H1 (cell line): ENCODE results near the gene GEMIN7. TPM values are rescaled to one million over a fixed set of nuclear protein-coding genes. Genes with fewer than 3 reads are reported as not detected.

Experiments
- CTCF ChIA-PET: fragments of 300-600 bp; sonication (Branson Sonifier 250); formaldehyde crosslinking; loops from one replicate; lab custom pipeline; 2021; ENCODE audit not compliant: partially characterized antibody; lab: Charles Lee
- POLR2A ChIA-PET: fragments of 300-600 bp; sonication (Branson Sonifier 250); formaldehyde crosslinking; loops from one replicate; lab custom pipeline; 2021; ENCODE audit warnings: inconsistent platforms; ENCODE audit not compliant: partially characterized antibody; lab: Charles Lee
- DNase-seq, 2 experiments: peaks; one replicate each; pipeline versions ENCODE4 v3.0.0 to v3.0.0-alpha.2; 2010 to 2022; ENCODE audit warnings: low spot score in 2 of 2, low read depth in 1 of 2, mixed read lengths in 1 of 2
- FAIRE-seq: peaks from 2 replicates; lab custom pipeline; 2011; peaks lifted over from hg19 to GRCh38; lab: Jason Lieb, UNC
- H2AFZ ChIP-seq: 2 replicates; pipeline ENCODE4 v1.8.1; 2012; ENCODE audit warnings: low read length, inconsistent platforms
- H2AK5ac ChIP-seq: 2 replicates; pipeline ENCODE4 v1.6.1; 2013; ENCODE audit warnings: low read depth, low read length
- H2BK120ac ChIP-seq: replicated peaks from 2 replicates; pipeline ENCODE3; 2013; ENCODE audit warnings: low read depth, low read length, inconsistent platforms
- H2BK12ac ChIP-seq: 2 replicates; pipeline ENCODE4 v1.6.1; 2013; ENCODE audit warnings: low read depth, low read length
- H2BK15ac ChIP-seq: 2 replicates; pipeline ENCODE4 v1.6.1; 2013; ENCODE audit warnings: low read length
- H2BK20ac ChIP-seq: 2 replicates; pipeline ENCODE4 v1.6.1; 2013; ENCODE audit warnings: low read length
- H2BK5ac ChIP-seq: 2 replicates; pipeline ENCODE4 v1.6.1; 2013; ENCODE audit warnings: low read depth, low read length
- H3K14ac ChIP-seq: 2 replicates; pipeline ENCODE4 v1.6.1; 2013; ENCODE audit warnings: inconsistent platforms; ENCODE audit not compliant: insufficient read length
- H3K18ac ChIP-seq: 2 replicates; pipeline ENCODE4 v1.6.1; 2013; ENCODE audit warnings: low read length; ENCODE audit errors: extremely low read depth
- H3K23ac ChIP-seq: 2 replicates; pipeline ENCODE4 v1.6.1; 2013; ENCODE audit warnings: inconsistent platforms; ENCODE audit not compliant: insufficient read length
- H3K23me2 ChIP-seq: 2 replicates; pipeline ENCODE4 v1.6.1; 2013; ENCODE audit warnings: low read depth, low read length
- H3K27ac ChIP-seq: 2 replicates; pipeline ENCODE4 v1.6.1; 2011; ENCODE audit warnings: low read depth, low read length, inconsistent platforms
- H3K27me3 ChIP-seq, 4 experiments: replicated peaks in 1 of 4; 1 replicate in 1 of 4; 2 replicates in 3 of 4; pipeline versions ENCODE4 v1.6.1 to v1.8.1; 2011 to 2013; ENCODE audit warnings: low read length in 3 of 4, mild to moderate bottlenecking in 3 of 4, inconsistent platforms in 2 of 4, mixed read lengths in 2 of 4, moderate library complexity in 1 of 4; ENCODE audit not compliant: control insufficient read depth in 3 of 4, insufficient read depth in 3 of 4; ENCODE audit errors: extremely low read depth in 1 of 4
- H3K36me3 ChIP-seq, 4 experiments: 2 replicates each; pipeline versions ENCODE4 v1.6.1 to v1.8.1; 2011 to 2013; ENCODE audit warnings: mild to moderate bottlenecking in 4 of 4, low read length in 3 of 4, moderate library complexity in 2 of 4, control low read depth in 1 of 4, inconsistent platforms in 1 of 4; ENCODE audit not compliant: insufficient read depth in 4 of 4, control insufficient read depth in 2 of 4
- H3K4ac ChIP-seq: replicated peaks from 2 replicates; pipeline ENCODE3; 2013; ENCODE audit warnings: low read length, low read depth, mixed read lengths, inconsistent platforms; ENCODE audit not compliant: insufficient read length
- H3K4me1 ChIP-seq, 4 experiments: replicated peaks in 1 of 4; 1 replicate in 1 of 4; 2 replicates in 3 of 4; pipeline versions ENCODE4 v1.6.1 to v1.8.1; 2011 to 2013; ENCODE audit warnings: low read length in 3 of 4, inconsistent platforms in 2 of 4, mixed read lengths in 1 of 4; ENCODE audit not compliant: insufficient read depth in 4 of 4, control insufficient read depth in 3 of 4
- H3K4me2 ChIP-seq, 2 experiments: 2 replicates each; pipeline versions ENCODE4 v1.6.1 to v1.8.1; 2011 to 2013; ENCODE audit warnings: low read depth in 2 of 2, low read length in 2 of 2, control low read depth in 1 of 2, inconsistent platforms in 1 of 2, mild to moderate bottlenecking in 1 of 2; ENCODE audit not compliant: insufficient read depth in 1 of 2
- H3K4me3 ChIP-seq, 4 experiments: fragments of 200-600, 300-600 bp in 1 of 4; sonication (generic), shearing (Covaris generic), sonication (Bioruptor Twin) in 1 of 4; 2 replicates each; pipeline versions ENCODE4 v1.5.1 to v1.8.1; 2011 to 2016; ENCODE audit warnings: low read length in 4 of 4, low read depth in 3 of 4, control low read depth in 2 of 4, inconsistent platforms in 2 of 4, mild to moderate bottlenecking in 2 of 4, mixed read lengths in 1 of 4, moderate library complexity in 1 of 4; ENCODE audit not compliant: insufficient read depth in 2 of 4; ENCODE audit errors: extremely low read depth in 1 of 4
- H3K56ac ChIP-seq: replicated peaks from 2 replicates; pipeline ENCODE3; 2013; ENCODE audit warnings: low read depth, mild to moderate bottlenecking, mixed read lengths, low read length, inconsistent platforms; ENCODE audit not compliant: insufficient read length
- H3K79me1 ChIP-seq: 2 replicates; pipeline ENCODE4 v1.6.1; 2013; ENCODE audit warnings: low read depth, low read length, control low read depth
- H3K79me2 ChIP-seq, 2 experiments: 2 replicates each; pipeline versions ENCODE4 v1.6.1 to v1.8.1; 2012 to 2013; ENCODE audit warnings: low read length in 2 of 2, mild to moderate bottlenecking in 2 of 2, inconsistent platforms in 1 of 2; ENCODE audit not compliant: insufficient read depth in 2 of 2, control insufficient read depth in 1 of 2
- H3K9ac ChIP-seq, 4 experiments: replicated peaks in 1 of 4; 1 replicate in 1 of 4; 2 replicates in 3 of 4; pipeline versions ENCODE4 v1.6.1 to v1.8.1; 2011 to 2013; ENCODE audit warnings: low read depth in 3 of 4, low read length in 3 of 4, control low read depth in 2 of 4, mild to moderate bottlenecking in 2 of 4, moderate library complexity in 2 of 4, inconsistent platforms in 1 of 4; ENCODE audit errors: extremely low read depth in 1 of 4
- H3K9me3 ChIP-seq, 2 experiments: 2 replicates each; pipeline versions ENCODE4 v1.6.1 to v1.8.1; 2012 to 2013; ENCODE audit warnings: mild to moderate bottlenecking in 2 of 2, moderate library complexity in 2 of 2, control low read depth in 1 of 2, inconsistent platforms in 1 of 2, low read depth in 1 of 2, low read length in 1 of 2, mixed read lengths in 1 of 2; ENCODE audit not compliant: insufficient read depth in 2 of 2
- H4K20me1 ChIP-seq, 2 experiments: replicated peaks in 1 of 2; 2 replicates each; pipeline versions ENCODE3 to v1.8.1; 2011 to 2013; ENCODE audit warnings: inconsistent platforms in 2 of 2, low read length in 2 of 2, mild to moderate bottlenecking in 1 of 2; ENCODE audit not compliant: insufficient read depth in 2 of 2, control insufficient read depth in 1 of 2
- H4K5ac ChIP-seq: 2 replicates; pipeline ENCODE4 v1.6.1; 2013; ENCODE audit warnings: low read length, low read depth, mixed read lengths, inconsistent platforms; ENCODE audit not compliant: insufficient read length
- H4K8ac ChIP-seq: 2 replicates; pipeline ENCODE4 v1.8.0; 2013; ENCODE audit warnings: mild to moderate bottlenecking, moderate library complexity, low read length, inconsistent platforms; ENCODE audit not compliant: insufficient read depth; ENCODE audit errors: extremely low read depth
- H4K91ac ChIP-seq: replicated peaks from 2 replicates; pipeline ENCODE3; 2013; ENCODE audit warnings: low read length, mixed read lengths, inconsistent platforms; ENCODE audit not compliant: insufficient read length
- KDM1A ChIP-seq: fragments of 200-600, 300-600 bp; sonication (generic); IDR thresholded peaks from 2 replicates; pipeline ENCODE4 v1.7.1; 2016; ENCODE audit warnings: mild to moderate bottlenecking, low read length, borderline replicate concordance
- RAD21 ChIP-seq, 2 experiments: IDR thresholded peaks in 1 of 2; conservative IDR thresholded peaks in 1 of 2; 2 replicates each; pipeline ENCODE4 v1.6.1; 2011; ENCODE audit warnings: low read depth in 2 of 2, low read length in 2 of 2, improper control_type of control experiment in 1 of 2, inconsistent platforms in 1 of 2, mild to moderate bottlenecking in 1 of 2, moderate library complexity in 1 of 2
- TAF1 ChIP-seq: IDR thresholded peaks from 2 replicates; pipeline ENCODE4 v1.6.1; 2011; ENCODE audit warnings: mild to moderate bottlenecking, low read depth, low read length
- WGBS, 2 experiments: shearing (Covaris generic) in 1 of 2; methylation state at CpG; one replicate each; pipeline versions ENCODE4 v1.1.6 to v1.1.7; 2013 to 2015; ENCODE audit warnings: low lambda C conversion rate in 2 of 2, mixed read lengths in 2 of 2, inconsistent platforms in 1 of 2, low coverage in 1 of 2, missing lambda C conversion rate in 1 of 2; ENCODE audit not compliant: insufficient replicate concordance in 2 of 2, insufficient coverage in 1 of 2, insufficient read length in 1 of 2; ENCODE audit errors: extremely low coverage in 1 of 2, missing lambda C conversion rate in 1 of 2; 5-methylcytosine and 5-hydroxymethylcytosine counted together
- polyA plus RNA-seq, 7 experiments: library from polyadenylated mRNA; depleted of rRNA in 3 of 7; stranded (reverse) in 5 of 7; unstranded in 2 of 7; fragments of >200 nt in 5 of 7; fragments of 200-250 nt in 2 of 7; gene quantifications; 1 replicate in 5 of 7; 2 replicates in 1 of 7; 4 replicates in 1 of 7; pipeline versions ENCODE4 v1.2.1 to v1.2.3, GENCODE V29; 2011 to 2013; ENCODE audit warnings: missing spikeins in 2 of 7, mixed read lengths in 2 of 7
- total RNA-seq: library from RNA; stranded (reverse); fragmentation: NEBNext Ultra II Directional; extraction: Animal tissue kit (Norgen Biotek cat#: 25700); gene quantifications from 2 replicates; pipeline ENCODE4 v1.2.1, GENCODE V29; 2021

Gene GEMIN7
- total and polyA plus RNA-seq, 2 of the 8 experiments (the other 6 are each of a cell fraction or from before 2014, with no cell fraction given): 48.0 to 91.6 TPM

GRCh38 chr19:45071545-45071938 is 7.5 kb upstream of the GEMIN7 start:
- H4K20me1 ChIP-seq: peaks cover 2 to 5% of the 10 kb centered on the region in 2 experiments
- H2BK12ac ChIP-seq: no peak overlapping the region
- no peak overlapping the region for H3K4me2 ChIP-seq
- H4K5ac ChIP-seq: no peak overlapping the region
- FAIRE-seq (no peak), DNase-seq (no peak)
- peaks cover 0 to 10% of the 10 kb centered on the region in 2 experiments; a peak in 2 of 4 replicates for H3K79me2 ChIP-seq
- H2BK20ac ChIP-seq: no peak overlapping the region
- no peak overlapping the region for H2BK5ac ChIP-seq
- no peaks in the 10 kb centered on the region for H3K79me1 ChIP-seq
- no peak overlapping the region for H3K4ac ChIP-seq
- H3K9me3 ChIP-seq: no peaks in the 10 kb centered on the region
- peaks cover 6% of the 10 kb centered on the region; the same call in 1 of the 2 replicates for H3K23me2 ChIP-seq
- no peak overlapping the region for H2BK120ac ChIP-seq
- H4K8ac ChIP-seq: no peak overlapping the region
- peaks cover 2 to 10% (median 5%) of the 10 kb centered on the region in 4 experiments; a peak in 6 of 7 replicates for H3K4me1 ChIP-seq
- no peak overlapping the region for H3K56ac ChIP-seq
- no peak overlapping the region for H2BK15ac ChIP-seq
- H3K23ac ChIP-seq: no peak overlapping the region
- H3K27ac ChIP-seq: no peak overlapping the region
- no peak overlapping the region for H3K18ac ChIP-seq
- H2AFZ ChIP-seq: no peak overlapping the region
- no peaks in the 10 kb centered on the region for H3K27me3 ChIP-seq
- ChIA-PET CTCF (interaction anchor here (1.0 to 2.1 kb wide), 9 partner anchors 9 to 120 kb away, joined by 3 to 11 read pairs (median 4); no protein-coding TSS in a partner anchor), POLR2A (interaction anchor here (0.9 to 3.4 kb wide), 10 partner anchors 10 to 165 kb away, joined by 3 to 16 read pairs (median 4); partner anchors contain the start of gene PPP1R37)
- no peak overlapping the region for H3K4me3 ChIP-seq
- 90% methylated on average over 25 of the region's 25 CpGs; no CpG with 5 or more reads in 1 of the 2 experiments for WGBS, 2 experiments
- no peak overlapping the region for H4K91ac ChIP-seq
- peaks cover 2 to 40% (median 20%) of the 10 kb centered on the region in 4 experiments; a peak in 6 of 8 replicates for H3K36me3 ChIP-seq
- no peak overlapping the region for H3K14ac ChIP-seq
- H3K9ac ChIP-seq: no peak overlapping the region
- H2AK5ac ChIP-seq: no peak overlapping the region
- TF ChIP-seq KDM1A (no peak), TAF1 (no peak), RAD21 (IDR thresholded peaks at IDR 0.05 in 1 of 2, conservative IDR thresholded peaks at IDR 0.05 in 1 of 2; ENCODE audit: low read depth in 2 of 2, low read length in 2 of 2) (no peak)
